Measurements from ENCODE around the gene ABCA8.

ABCA8 gene

GRCh38 chr17:68941761-68942160 is 13.4 kb downstream of the ABCA8 start:
- no peak for DNase-seq

- no peak for DNase-seq
These were observed 16.0 kb downstream of the ABCA8 start for GRCh38 chr17:68939195-68939594.

- no peak for DNase-seq
These were observed 17.2 kb downstream of the ABCA8 start for GRCh38 chr17:68937890-68938514.

- no peak for DNase-seq
These were observed 27.7 kb downstream of the ABCA8 start for GRCh38 chr17:68927516-68927915.

- no peak for DNase-seq
These were observed 30.1 kb downstream of the ABCA8 start for GRCh38 chr17:68924793-68925720.

DNA sequence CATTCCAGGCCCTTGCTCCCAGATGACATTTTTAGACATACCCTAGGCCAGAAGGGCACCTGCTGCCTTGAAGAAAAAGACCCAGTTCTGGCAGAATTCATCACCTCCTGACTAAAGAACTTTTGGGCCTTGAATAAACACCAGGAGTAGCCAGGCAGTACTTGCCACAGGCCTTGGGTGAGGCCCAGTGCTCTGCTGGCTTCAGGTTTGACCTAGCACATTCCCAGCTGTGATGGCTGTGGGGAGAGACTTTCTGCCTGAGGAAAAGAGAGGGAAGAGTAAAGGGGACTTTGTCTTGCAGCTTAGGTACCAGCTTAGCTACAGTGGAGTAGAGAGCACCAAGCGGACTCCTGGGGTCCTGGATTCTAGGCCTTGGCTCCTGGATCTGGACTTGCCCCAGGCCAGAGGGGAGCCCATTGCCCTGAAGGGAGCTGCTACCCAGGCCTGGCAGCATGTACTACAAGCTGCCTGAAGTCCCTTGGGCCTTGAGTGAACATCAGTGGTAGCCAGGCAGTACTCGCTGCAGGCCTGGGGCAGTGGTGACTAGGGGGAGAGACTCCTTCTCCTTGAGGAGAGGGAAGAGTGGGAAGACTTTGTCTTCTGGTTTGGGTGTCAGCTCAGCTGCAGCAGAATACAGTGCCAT is 44.3 kb downstream of the ABCA8 start:
- DNase-seq = no peak

DNA sequence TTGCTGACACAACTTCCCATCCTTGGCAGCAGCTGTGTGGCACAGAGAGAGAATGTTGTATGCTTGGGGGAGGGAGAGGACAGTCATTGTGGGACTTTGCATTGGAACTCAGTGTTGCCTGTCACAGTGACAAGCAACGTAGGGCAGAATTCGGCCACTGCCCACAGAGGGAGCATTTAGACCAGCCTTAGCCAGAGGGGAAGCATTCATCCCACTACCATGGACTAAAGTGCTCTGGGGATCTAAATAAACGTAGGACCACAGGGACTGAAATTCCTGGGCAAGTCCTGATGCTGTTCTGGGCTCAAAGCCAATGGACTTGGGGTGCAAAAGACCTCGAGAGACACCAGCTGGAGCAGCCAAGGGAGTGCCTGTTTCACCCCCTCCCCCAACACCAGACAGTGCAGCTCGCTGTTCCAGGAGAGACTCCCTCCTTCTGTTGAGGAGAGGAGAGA is 44.9 kb downstream of the ABCA8 start:
- DNase-seq = no peak

DNA sequence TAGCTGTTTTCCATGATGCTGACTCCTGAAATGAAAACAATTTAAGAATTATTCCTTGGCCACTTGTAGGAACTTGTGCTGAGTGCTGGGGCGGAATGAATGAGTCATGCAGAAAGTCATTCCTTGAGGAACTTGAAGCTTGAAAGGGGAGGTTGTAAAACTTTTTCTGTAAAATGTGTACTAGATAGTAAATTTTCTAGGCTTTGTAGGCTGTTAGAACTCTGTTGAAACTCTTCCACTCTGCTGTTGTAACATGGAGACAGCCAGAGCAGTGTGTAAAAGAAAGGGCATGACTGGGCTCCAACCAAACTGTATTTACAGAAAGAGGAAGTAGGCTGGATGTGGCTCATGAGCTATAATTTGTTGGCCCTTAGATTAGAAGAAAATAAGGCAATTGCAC is 46.1 kb downstream of the ABCA8 start:
- DNase-seq = no peak

GRCh38 chr17:68908045-68908444 is 47.1 kb downstream of the ABCA8 start:
- DNase-seq = no peak

- DNase-seq = no peak
These were observed 48.6 kb downstream of the ABCA8 start for GRCh38 chr17:68906638-68907037.

DNA sequence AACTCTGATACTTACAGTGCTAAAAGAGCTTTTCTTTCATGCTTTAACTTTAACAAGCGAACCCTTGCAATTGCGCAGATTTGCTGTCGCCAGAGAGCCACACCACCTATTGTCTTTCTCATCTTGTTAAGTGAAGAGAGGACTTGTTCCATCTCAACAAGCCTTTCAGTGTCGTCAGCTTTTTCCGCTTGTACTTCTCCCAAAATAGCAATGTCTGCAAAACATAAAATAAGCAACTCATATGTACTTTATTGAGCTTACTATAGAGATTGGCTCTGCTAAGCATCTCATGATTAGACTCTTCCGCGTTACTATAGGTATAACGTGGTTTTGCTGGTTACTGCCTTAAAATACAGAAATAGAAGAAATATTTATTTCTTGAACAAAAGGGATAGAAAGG is 51.9 kb downstream of the ABCA8 start:
- DNase-seq = no peak

DNA sequence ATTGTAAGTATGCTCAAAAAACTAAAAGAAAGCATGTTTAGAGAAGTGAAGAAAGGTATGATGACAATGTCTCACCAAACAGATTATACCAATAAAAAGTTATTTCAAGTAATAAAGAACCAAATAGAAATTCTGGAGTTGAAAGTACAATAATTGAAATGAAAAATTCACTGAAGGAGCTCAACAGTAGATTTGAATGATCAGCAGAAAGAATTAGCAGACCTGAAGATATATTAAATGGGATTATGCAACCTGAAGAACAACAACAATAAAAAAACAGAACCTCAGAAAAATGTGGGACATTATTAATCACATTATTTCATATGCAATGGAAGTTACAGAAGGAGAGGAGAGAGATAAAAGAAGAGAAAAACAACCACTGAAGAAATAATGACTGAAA is 57.6 kb downstream of the ABCA8 start:
- DNase-seq = no peak

DNA sequence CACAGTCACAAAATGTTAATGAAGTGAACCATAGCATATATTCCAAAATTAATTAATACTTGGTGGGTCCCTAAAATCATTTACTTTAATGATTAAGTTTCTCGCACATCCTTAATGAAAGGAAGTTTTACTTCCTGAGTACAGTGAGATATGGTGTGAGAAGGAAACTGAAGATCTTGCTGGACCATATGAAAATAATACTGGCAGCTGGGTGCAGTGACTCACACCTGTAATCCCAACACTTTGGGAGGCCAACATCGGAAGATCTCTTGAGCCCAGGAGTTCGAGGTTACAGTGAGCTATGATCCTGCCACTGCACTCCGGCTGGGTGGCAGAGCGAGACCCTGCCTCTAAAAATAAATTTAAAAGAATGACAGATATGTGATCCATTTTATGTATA is 62.5 kb downstream of the ABCA8 start:
- DNase-seq = no peak

DNA sequence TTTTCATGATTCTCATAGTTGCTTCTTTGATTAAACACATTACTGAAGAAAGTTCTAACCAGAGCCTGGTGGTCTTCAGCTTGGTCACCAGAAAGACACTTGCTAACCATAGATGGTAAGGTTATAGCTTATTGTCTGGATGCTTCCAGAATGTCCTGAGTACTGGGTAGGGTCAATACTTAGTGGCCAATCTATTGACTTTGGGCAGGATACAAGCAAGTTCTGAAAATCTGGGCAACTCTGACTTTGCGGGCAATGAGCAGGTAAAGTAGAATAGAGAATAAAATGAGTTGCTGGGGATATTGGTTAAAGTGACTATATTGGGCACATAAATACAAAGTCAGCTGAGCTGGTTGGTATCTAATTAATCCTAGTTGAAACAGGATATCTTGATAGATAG is 63.0 kb downstream of the ABCA8 start:
- DNase-seq = no peak

DNA sequence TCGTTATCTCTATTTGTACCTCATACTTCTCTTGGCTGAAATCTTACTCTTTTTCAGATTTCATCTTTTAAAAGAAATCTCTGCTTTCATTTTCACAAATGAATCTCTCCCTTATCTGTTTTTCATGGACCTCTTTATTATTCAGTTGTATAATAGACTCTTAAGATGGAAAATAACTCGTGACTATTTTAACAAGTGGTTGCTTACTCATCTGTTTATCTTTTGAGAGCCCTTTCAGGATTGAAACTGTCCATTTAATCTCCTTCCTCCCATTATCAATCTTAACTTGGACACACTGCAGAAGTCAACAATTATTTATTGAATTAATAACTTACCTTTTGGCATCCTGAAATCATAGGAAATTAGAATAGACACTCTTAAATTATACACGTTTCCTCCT is 68.8 kb downstream of the ABCA8 start:
- no peak for DNase-seq

- DNase-seq = no peak
These were observed 70.3 kb downstream of the ABCA8 start for GRCh38 chr17:68884888-68885287.

DNA sequence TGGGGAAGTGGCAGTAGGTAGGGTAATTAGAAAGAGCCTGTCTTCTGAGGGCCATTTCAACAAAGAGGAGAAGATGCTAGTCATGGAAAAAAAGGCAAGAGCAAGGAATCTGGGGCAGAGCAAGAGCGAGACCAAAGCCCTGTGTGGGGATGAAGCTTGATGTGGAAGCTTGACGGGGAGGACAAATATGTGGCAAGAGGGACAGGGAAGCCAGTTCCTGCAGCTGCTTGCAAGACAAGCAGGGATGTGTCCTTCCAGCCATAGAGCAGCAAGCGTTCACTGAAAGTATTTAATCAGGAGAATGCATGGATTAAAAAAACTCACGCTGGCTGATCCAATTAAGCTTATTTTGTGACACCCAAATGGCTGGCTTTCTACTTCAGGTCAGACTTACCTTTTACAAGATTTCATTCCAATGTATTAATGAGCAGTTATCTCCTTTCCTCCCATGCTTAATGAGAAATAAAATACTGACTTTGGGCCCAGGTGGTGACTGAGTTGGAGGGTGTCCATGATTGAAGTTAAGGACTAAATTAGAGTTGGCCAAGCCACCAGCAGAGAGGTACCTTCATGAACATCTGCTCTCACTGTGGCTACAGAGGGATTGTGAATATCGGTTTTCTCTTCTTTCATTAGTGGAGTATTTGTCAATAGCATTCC is 76.8 kb downstream of the ABCA8 start:
- DNase-seq = no peak

DNA sequence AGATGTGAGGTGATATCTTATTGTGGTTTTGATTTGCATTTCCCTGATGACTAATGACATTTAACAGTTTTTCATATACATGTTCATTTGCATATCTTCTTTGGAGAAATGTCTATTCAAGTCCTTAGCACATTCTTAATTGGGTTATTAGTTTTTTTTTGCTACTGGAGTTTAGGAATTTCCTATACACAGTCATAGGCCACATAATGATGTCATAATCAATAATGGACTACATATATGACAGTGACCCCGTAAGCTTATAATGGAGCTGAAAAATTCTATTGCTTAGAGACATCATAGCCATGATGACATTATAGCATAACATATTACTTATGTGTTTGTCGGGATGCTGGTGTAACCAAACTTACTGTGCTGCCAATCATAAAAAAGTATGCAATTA is 83.7 kb downstream of the ABCA8 start:
- no peak for DNase-seq

- no peak for DNase-seq
These were observed 84.2 kb downstream of the ABCA8 start for GRCh38 chr17:68870976-68871375.

- no peak for DNase-seq
These were observed 84.9 kb downstream of the ABCA8 start for GRCh38 chr17:68870161-68870826.

DNA sequence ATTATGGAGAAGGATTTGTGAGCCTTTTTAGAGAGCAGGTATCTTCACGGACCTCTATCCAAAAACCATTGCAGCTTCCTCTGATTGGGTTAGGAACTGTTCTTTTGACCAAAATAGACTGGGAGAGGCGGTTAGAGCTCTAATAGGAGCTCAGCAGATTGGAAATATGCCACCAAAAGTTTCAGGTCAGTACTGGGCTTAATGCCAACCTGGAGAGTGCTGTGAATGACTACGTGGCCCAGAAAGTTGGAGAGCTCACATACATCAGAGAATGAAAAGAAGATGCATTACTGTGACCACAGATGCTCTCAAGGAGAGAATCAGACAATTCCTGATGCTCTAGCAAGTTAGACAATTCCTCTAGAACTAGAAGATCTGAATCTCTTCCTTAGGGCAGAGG is 86.5 kb downstream of the ABCA8 start:
- DNase-seq = no peak

GRCh38 chr17:68867759-68868516 is 87.3 kb downstream of the ABCA8 start:
- DNase-seq = no peak
